ENCODE measurements around the gene SERPINB10. TPM values are rescaled to one million over a fixed set of nuclear protein-coding genes. Genes with fewer than 3 reads are reported as not detected.
A peak's percentile ranks its signal among the peaks of the same experiment; 100 is the strongest.

SERPINB10 gene
- total RNA-seq, 1 donor from 2014 or later = not detected

DNA sequence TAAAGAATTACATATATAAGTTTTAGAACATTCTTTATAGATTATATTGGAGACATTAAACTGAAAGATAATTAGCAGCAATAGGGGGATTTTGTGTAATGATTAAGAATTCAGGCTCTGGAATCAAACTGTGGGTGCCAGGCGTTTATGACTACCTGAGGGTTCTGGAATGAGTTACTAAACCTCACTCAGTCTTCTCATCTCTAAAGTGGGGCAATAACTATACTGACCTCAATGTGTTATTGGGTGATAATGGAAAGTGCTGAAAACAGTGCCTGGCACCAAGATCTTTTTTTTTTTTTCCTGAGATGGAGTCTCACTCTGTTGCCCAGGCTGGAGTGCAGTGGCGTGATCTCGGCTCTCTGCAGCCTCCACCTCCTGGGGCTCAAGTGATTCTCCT lies 69.3 kb downstream of the SERPINB10 start:
- no peaks in the 10 kb centered on the region for H3K27me3 Mint-ChIP-seq
- H3K36me3 Mint-ChIP-seq (ENCODE audit: low read depth) = peaks cover 33% of the 10 kb centered on the region
- intact Hi-C loops (cut with micrococcal nuclease) = loop anchor here (10.0 kb wide), 1 partner anchor 1452 kb away; the partner anchor contains the start of gene ZCCHC2
- H3K27ac Mint-ChIP-seq = no peak overlapping the region
- POLR2A ChIA-PET = no interaction called here
- TF ChIP-seq, protein P1, sequence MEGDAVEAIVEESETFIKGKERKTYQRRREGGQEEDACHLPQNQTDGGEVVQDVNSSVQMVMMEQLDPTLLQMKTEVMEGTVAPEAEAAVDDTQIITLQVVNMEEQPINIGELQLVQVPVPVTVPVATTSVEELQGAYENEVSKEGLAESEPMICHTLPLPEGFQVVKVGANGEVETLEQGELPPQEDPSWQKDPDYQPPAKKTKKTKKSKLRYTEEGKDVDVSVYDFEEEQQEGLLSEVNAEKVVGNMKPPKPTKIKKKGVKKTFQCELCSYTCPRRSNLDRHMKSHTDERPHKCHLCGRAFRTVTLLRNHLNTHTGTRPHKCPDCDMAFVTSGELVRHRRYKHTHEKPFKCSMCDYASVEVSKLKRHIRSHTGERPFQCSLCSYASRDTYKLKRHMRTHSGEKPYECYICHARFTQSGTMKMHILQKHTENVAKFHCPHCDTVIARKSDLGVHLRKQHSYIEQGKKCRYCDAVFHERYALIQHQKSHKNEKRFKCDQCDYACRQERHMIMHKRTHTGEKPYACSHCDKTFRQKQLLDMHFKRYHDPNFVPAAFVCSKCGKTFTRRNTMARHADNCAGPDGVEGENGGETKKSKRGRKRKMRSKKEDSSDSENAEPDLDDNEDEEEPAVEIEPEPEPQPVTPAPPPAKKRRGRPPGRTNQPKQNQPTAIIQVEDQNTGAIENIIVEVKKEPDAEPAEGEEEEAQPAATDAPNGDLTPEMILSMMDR (IDR thresholded peaks at IDR 0.05) = no peak
- ATAC-seq (ENCODE audit: low read depth) (no peak), DNase-seq (no peak)
- CTCF ChIA-PET = interaction anchor here (0.7 to 4.2 kb wide), 4 partner anchors 9 to 459 kb away, joined by 3 to 20 read pairs (median 8); no protein-coding TSS in a partner anchor
- H3K9me3 Mint-ChIP-seq = no peaks in the 10 kb centered on the region
- peaks cover 45% of the 10 kb centered on the region for H3K4me1 Mint-ChIP-seq
- no peak overlapping the region for H3K4me3 Mint-ChIP-seq

DNA sequence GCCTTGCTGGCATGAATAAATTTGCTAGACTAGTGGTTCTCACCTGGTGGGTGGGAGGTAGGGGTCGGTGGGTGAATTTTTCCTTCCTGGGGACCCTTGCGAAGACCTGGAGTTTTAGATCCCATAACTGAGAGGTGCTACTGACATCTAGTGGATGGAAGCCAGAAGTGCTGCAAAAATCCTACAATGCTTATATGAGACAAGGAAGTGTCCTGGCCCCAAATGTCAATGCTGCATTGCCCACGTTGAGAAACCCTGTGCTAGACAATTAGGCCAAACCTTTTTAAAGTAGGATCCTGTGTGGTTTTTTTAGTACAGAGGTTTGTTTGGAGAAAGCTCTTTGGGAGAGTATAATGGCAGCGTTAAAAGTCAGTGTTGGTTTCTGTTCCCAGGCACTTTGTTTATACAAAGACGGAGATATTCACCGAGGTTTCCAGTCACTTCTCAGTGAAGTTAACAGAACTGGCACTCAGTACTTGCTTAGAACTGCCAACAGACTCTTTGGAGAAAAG lies 71.7 kb downstream of the SERPINB10 start:
- ChIA-PET CTCF (interaction anchor here (1.0 to 1.7 kb wide), 2 partner anchors 16 to 461 kb away, joined by 3 to 10 read pairs; no protein-coding TSS in a partner anchor), POLR2A (no interaction called here)
- ATAC-seq (ENCODE audit: low read depth) = peak; percentile 72
- Mint-ChIP-seq H3K27me3 (no peaks in the 10 kb centered on the region), H3K4me1 (peaks cover 27% of the 10 kb centered on the region), H3K27ac (peak overlapping the region; percentile 16), H3K36me3 (ENCODE audit: low read depth) (peaks cover 54% of the 10 kb centered on the region), H3K9me3 (no peaks in the 10 kb centered on the region), H3K4me3 (no peak overlapping the region)
- TF ChIP-seq, protein P1 (IDR thresholded peaks at IDR 0.05) = peak; percentile 89
- no peak for DNase-seq
- intact Hi-C loops (cut with micrococcal nuclease) = loop anchor here (1.0 to 10.0 kb wide), 7 partner anchors 9 to 1455 kb away; partner anchors contain the start of genes SERPINB8 and ZCCHC2

DNA sequence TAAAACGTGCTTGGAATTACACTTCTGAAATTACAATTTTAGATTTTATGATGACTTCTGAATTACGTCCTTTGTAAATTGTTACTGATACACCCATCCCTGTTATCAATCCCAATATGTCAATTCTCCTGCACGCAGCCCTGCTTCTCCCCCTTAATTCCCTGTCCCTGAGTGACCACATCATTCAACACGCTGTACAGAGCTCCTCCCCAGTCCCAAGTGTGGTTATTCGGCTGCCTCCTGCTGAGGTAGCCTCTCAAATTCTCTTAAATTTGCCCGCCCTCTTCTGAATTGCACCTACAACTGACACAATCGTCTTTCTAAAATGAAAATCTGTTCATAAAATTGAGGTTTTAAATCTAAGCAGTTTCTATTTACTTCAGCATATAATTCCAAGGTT lies 72.3 kb downstream of the SERPINB10 start:
- H3K27me3 Mint-ChIP-seq = no peaks in the 10 kb centered on the region
- H3K4me3 Mint-ChIP-seq = no peak overlapping the region
- ChIA-PET CTCF (interaction anchor here (1.0 to 1.7 kb wide), 2 partner anchors 16 to 461 kb away, joined by 3 to 10 read pairs; no protein-coding TSS in a partner anchor), POLR2A (no interaction called here)
- DNase-seq (no peak), ATAC-seq (ENCODE audit: low read depth) (no peak)
- H3K9me3 Mint-ChIP-seq = no peaks in the 10 kb centered on the region
- peaks cover 21% of the 10 kb centered on the region for H3K4me1 Mint-ChIP-seq
- no peak overlapping the region for H3K27ac Mint-ChIP-seq
- TF ChIP-seq, protein P1 (IDR thresholded peaks at IDR 0.05) = no peak
- H3K36me3 Mint-ChIP-seq (ENCODE audit: low read depth) = peaks cover 59% of the 10 kb centered on the region
- intact Hi-C loops (cut with micrococcal nuclease) = no loop called here

DNA sequence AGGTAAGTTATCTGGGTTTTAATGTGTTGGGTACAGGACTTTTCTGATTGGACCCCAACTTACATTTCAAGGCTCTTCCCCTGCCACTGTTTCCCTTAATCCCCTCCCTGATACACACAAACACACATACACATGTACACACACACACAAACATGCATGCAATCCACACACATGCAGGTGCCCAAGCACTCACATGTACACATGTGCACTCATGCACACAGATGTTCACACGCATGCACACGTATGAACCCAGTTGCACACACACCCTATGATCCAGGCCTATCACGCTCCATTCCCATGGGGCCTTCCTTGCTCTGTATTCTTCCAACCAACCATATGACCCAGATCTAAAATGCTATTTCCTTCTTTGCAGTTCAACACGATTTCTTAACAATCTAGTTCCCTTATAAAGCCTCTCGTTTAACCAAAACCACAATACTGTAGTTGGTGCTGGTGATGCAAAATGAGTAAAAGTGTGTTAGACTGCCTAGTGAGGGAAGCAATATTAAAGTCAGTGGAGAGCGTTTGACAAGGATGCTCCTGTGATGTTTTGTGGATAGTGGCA lies 73.2 kb downstream of the SERPINB10 start:
- Mint-ChIP-seq H3K36me3 (ENCODE audit: low read depth) (peaks cover 68% of the 10 kb centered on the region), H3K27ac (no peak overlapping the region), H3K4me1 (peaks cover 13% of the 10 kb centered on the region), H3K9me3 (no peaks in the 10 kb centered on the region), H3K4me3 (no peak overlapping the region), H3K27me3 (no peaks in the 10 kb centered on the region)
- ChIA-PET CTCF (interaction anchor here (1.7 kb wide), 1 partner anchor 17 kb away, joined by 10 read pairs; no protein-coding TSS in a partner anchor), POLR2A (no interaction called here)
- intact Hi-C loops (cut with micrococcal nuclease) = no loop called here
- TF ChIP-seq, protein P1 (IDR thresholded peaks at IDR 0.05) = no peak
- DNase-seq (no peak), ATAC-seq (ENCODE audit: low read depth) (no peak)

DNA sequence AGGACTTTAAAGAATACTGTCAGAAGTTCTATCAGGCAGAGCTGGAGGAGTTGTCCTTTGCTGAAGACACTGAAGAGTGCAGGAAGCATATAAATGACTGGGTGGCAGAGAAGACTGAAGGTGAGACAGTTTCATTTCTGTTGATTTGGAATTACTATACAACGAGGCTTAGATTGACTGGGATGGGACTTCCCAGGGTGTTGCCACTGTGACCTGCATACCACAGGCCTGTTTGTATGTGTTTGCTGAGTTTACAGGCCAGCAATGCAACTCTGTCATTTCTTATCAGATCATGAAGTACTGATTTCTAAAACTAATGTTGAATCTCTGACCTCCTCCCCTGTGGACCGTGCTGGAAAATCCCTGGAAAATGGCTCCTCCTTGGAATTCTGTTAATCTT lies 74.0 kb downstream of the SERPINB10 start:
- Mint-ChIP-seq H3K36me3 (ENCODE audit: low read depth) (peaks cover 75% of the 10 kb centered on the region), H3K27me3 (no peaks in the 10 kb centered on the region), H3K4me3 (no peak overlapping the region), H3K4me1 (peaks cover 10% of the 10 kb centered on the region), H3K9me3 (no peaks in the 10 kb centered on the region), H3K27ac (no peak overlapping the region)
- intact Hi-C loops (cut with micrococcal nuclease) = no loop called here
- TF ChIP-seq, protein P1 (IDR thresholded peaks at IDR 0.05) = no peak
- ChIA-PET CTCF (no interaction called here), POLR2A (no interaction called here)
- ATAC-seq (ENCODE audit: low read depth) = no peak
- no peak for DNase-seq

Data from activated B cell treated with CpG ODN at 0.5 μM for 24 hours (primary cell).